GM21786 (cell line): ENCODE measurements around the gene RING1.

Experiments
- ATAC-seq: cut with Tn5 transposase; IDR thresholded peaks from one replicate; pipeline ENCODE4 v1.9.1; 2021; ENCODE audit not compliant: unreplicated experiment

Gene RING1

DNA sequence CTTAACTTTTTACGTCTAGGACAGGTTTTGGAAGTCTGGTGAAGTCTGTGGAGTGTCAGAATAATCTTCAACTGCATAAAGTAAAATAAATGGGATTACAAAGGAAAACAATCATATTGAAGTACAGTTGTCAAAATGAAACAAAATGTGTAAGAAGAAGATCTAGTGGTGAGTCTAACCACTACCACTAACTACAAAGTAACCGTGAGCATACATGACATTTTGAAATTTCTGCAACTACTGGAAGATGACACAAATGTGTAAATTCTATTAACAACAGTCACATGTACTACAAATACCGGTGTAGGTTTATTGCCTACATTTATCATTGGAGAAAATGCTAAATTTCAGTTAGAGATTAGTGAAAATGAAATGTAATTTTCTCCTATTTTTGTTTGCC, 33.7 kb downstream of the RING1 start:
- ATAC-seq, result no peak

DNA sequence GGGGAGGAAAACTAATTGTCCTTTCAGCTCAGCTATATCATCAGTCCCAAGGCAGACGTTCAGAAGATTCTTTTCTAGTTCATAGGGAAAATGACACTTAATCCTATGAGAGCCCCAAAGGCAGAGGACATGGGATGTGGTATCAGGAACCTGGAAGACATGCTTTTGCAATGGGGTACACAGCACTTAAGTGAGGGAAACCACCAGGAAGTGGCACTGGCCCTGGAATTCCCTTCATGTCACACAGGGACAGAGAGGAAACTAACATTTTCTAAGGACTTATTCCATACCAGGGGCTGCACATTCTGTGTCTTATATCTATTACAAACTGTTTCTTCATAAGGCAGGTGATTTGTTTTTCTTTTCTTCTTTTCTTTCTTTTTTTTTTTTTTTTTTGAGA, 35.2 kb downstream of the RING1 start:
- ATAC-seq, result no peak

DNA sequence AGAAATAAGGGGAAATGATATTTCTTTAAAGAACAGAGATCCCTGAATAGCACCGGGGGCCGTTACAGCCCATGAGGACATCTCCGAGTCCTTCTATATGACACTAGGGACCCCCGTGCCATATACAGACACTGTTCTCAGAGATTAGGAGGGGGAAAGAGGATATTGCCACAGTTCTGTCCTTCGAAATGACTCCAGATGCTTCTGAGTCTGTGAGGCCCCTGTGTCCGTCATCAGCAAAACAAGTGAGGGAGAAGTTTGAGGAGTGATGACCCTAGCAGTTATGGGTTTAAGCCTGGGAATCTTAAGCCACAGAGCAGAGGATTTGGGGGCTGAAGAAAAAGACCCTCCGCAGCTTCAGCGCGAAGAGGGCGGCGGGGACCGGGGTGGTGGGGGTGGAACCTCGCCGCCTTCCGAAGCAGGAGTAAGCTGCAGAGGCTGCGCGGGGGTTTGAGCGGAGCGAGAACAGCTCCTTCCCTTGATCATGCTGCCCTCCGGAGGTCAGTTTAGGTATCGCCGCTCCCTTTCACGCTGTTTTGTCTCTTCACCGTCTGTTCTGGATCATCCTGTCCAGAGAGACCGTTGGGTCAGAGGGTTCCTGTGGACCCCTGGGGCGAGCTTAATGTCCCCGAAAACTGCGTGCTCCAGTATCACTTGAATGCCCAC, 39.8 kb downstream of the RING1 start:
- ATAC-seq, result peak; percentile 28

DNA sequence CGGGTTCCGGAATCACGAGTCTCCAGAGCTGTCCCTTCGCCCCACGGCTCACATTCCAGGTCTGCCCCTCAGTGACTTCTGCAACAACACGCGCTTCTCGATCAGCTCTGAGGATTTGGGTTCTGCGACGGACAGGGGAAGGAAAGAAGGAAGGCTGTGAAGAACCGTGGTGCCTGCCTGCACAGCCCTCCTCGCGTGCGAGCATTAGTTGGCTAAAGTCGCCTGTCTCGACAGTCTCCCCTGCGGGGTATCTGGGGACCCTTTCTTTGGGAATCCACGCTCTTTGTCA, 40.3 kb downstream of the RING1 start:
- peak; percentile 2 for ATAC-seq

DNA sequence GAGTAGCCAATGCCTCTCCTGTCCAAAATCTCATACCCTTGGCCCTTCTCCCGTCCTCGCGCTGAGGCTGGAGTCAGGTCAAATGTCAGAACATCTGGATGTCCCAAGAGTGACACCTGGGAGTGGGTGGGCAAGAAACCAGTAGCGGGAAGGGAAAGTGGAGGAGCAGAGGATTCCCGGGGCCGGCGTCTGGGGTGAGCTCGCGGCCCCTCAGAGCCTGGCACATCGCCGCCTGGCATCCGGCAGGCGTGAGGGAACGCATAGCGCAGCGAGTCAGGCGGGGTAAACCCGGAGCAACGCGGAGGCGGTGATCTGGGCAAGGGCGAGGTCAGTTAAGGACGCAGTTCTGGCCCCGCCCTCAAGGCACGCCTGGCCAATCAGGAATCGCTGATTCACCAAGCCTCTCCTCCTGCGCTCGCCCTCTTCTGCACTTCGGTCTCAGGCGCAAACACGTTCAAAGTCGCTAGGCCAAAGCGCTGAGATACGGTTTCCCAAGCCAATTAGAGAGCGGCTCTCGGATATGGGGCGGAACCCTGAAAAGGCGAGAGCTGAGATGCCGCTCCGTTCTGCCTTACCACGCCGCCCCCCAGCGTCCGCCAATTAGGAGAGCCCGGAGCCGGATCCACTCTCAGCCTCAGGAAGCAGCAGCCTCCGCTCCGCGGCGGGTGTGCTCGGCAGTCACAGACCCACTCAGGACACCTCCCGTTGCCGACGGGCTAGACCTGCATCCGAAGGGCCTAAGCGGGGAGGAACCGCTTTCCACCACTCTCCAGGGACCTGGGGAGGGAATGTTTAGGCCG, 40.8 kb downstream of the RING1 start:
- peak; percentile 92 for ATAC-seq

DNA sequence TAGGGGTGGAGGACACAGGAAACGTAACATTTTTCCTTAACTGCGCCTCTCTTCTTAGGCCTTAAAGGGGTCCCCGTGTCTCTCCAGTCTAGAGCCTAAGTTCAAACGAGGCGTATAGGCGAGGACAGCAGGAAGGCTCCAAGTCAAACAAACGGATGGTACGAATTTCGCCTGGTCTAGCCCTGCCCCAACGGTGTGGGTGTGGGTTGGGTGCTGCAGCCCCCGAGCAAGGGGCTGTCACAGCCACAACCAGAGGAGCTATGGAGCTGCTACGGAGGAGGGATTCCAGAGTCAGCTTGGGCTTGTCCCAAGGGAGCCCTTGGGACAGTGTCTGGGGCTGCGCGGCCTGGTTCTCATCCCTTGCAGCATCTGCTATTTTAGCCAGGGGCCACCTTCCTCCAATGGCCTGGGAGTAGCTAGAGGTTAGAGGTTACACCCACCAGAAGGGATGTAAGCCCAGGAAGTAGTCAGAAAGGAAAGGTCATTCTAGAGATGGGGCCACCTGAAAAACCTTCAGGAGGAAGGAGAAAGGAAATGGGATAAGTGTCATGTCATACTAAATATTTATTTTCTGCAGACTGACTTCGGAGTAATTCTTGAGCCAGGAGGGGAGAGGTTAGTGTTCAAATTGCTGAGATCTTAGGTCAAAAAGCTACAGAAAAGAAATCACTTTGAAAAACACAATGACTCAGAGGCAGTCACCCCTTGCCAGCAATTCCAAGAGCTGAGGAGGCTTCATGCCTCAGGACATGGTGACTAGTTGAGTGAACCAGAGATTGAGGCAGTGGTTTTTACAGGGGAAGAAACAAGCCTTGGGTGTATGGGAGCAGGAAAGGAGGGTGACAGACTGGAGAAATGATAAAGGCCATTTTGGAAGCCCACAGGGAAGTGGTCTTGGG, 41.7 kb downstream of the RING1 start:
- no peak for ATAC-seq

DNA sequence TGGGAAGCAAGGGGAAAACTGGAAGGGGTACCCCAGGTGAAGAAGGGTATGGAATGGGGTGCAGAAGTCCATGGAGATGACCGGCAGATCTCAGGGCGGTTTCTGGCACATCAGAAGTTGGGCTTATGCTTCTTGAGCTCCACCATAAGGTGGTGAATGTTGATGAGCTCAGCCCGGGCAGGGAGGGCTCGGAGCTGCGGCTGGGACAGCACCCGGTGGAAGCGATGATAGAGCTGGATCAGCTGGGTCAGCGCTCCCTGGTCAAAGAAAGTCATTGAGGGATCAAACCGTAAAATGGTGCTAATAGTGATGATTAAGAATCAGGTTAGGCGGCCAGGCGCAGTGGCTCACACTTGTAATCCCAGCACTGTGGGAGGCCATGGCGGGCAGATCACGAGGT, 42.4 kb downstream of the RING1 start:
- ATAC-seq, result no peak

DNA sequence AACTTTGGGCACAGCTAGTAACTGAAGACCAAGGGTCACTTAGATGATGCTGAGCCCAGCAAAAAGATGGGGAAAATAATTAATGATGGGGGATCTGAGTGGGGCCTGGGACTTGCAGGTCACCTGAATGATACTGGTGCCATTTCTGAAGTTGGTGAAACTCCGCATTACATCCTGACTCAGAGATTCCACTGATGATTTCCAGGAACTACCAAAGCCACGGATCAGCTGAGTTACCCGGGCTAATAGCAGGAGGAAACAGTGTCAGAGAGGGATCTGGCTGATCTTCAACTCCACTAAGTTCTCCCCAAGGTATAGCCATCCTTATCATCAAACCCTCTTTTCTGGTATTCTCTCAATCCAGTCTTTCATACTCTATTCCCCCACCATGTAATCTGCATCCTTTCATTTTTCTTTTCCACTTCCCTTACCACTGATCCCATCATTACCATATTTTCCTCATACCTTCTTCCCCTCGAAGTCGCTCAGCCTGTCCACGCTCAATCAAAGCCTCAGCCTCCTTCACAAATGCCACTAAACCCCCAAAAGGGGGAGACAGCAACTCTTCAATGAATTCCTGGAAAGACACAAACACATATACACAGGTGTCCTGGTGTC, 43.2 kb downstream of the RING1 start:
- no peak for ATAC-seq

DNA sequence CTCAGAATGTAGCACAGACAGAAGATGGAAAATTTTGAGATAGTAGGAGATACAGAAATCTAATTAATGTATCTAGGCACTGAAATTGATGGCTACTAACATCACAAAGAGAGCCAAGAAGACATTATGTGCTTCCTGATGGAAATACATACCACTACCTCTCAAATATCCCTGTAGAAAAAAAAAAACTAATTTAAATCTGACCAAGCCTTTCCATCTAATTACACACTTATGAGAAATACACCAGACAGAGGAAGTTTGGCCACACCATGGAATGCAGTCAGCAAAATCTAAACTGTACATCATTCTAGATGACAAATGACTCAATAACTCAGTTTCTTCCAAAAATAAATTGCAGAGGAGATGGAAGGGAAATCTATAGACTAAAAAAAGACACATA, 44.5 kb downstream of the RING1 start:
- ATAC-seq, result no peak

DNA sequence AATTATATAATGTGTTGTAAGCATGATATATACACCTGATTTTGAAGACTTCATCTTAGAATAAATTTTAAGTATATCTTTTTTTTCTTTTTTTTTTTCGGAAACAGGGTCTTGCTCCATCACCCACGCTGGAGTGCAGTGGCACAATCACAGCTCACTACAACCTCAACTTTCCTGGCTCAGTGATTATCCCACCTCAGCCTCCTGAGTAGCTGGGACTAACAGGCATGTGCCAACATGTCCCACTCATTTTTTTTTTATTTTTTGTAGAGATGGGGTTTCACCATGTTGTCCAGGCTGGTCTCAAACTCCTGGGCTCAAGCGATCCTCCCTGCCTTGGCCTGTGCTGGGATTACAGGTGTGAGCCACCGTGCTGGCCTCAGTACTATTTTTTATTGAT, 46.3 kb downstream of the RING1 start:
- no peak for ATAC-seq

DNA sequence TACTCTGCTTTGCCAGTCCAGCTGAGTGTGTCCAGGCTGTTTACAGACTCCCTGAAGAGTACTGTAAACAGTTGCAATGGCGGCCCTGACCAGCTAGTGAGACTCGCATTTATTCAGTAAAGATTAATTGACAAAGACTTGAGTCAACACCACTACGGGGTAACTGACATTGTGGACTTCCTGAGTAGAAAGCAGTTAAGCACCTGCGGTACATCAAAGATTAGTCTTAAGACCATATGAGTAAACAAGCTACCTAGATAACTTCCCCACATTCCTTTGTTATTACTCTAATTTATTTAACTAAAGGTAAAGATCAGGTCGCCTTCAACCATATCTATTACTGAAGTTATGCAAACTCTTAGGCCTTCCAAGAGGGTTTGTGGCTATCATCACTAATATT, 50.7 kb downstream of the RING1 start:
- ATAC-seq, result no peak
